Stimulated activated naive CD8-positive, alpha-beta T cell treated with anti-CD3 and anti-CD28 coated beads, Interleukin-15, Interleukin-2, amounts not matched to agents 100 ng/mL and 50 ng/mL, for 24 hours (primary cell): Measurements from ENCODE around the gene CCNJ.

Experiments
- H3K27ac Mint-ChIP-seq: one replicate; pipeline ENCODE4 v1.8.0; 2021; ENCODE audit warnings: mild to moderate bottlenecking, mixed read lengths
- H3K27me3 Mint-ChIP-seq: one replicate; pipeline ENCODE4 v1.8.0; 2021; ENCODE audit warnings: mixed read lengths
- H3K36me3 Mint-ChIP-seq: one replicate; pipeline ENCODE4 v1.8.0; 2021; ENCODE audit warnings: low read depth, mixed read lengths
- H3K4me1 Mint-ChIP-seq: one replicate; pipeline ENCODE4 v1.8.0; 2021; ENCODE audit warnings: low read depth, mixed read lengths
- H3K4me3 Mint-ChIP-seq: one replicate; pipeline ENCODE4 v1.8.0; 2021; ENCODE audit warnings: mild to moderate bottlenecking, mixed read lengths
- H3K9me3 Mint-ChIP-seq: one replicate; pipeline ENCODE4 v1.8.0; 2021; ENCODE audit warnings: mixed read lengths

Gene CCNJ

GRCh38 chr10:96089670-96090462 is 46.5 kb downstream of the CCNJ start:
- H3K27ac Mint-ChIP-seq: peak overlapping the region; percentile 97
- peaks cover 12% of the 10 kb centered on the region for H3K36me3 Mint-ChIP-seq
- peak overlapping the region; percentile 92 for H3K4me3 Mint-ChIP-seq
- H3K9me3 Mint-ChIP-seq: no peaks in the 10 kb centered on the region
- peaks cover 32% of the 10 kb centered on the region for H3K27me3 Mint-ChIP-seq
- peaks cover 13% of the 10 kb centered on the region for H3K4me1 Mint-ChIP-seq

- peaks cover 13% of the 10 kb centered on the region for H3K4me1 Mint-ChIP-seq
- no peaks in the 10 kb centered on the region for H3K9me3 Mint-ChIP-seq
- peaks cover 9% of the 10 kb centered on the region for H3K36me3 Mint-ChIP-seq
- peaks cover 38% of the 10 kb centered on the region for H3K27me3 Mint-ChIP-seq
- peak overlapping the region; percentile 97 for H3K27ac Mint-ChIP-seq
- H3K4me3 Mint-ChIP-seq: peak overlapping the region; percentile 92
These were observed 47.0 kb downstream of the CCNJ start for GRCh38 chr10:96090463-96090800.

GRCh38 chr10:96092999-96093767 is 49.8 kb downstream of the CCNJ start:
- H3K27ac Mint-ChIP-seq: no peak overlapping the region
- H3K4me1 Mint-ChIP-seq: peaks cover 13% of the 10 kb centered on the region
- peaks cover 60% of the 10 kb centered on the region for H3K27me3 Mint-ChIP-seq
- H3K9me3 Mint-ChIP-seq: no peaks in the 10 kb centered on the region
- H3K4me3 Mint-ChIP-seq: no peak overlapping the region
- peaks cover 9% of the 10 kb centered on the region for H3K36me3 Mint-ChIP-seq

- Mint-ChIP-seq H3K4me3 (no peak overlapping the region), H3K27me3 (peaks cover 64% of the 10 kb centered on the region), H3K36me3 (peaks cover 9% of the 10 kb centered on the region), H3K27ac (no peak overlapping the region), H3K4me1 (peaks cover 12% of the 10 kb centered on the region), H3K9me3 (no peaks in the 10 kb centered on the region)
These were observed 50.6 kb downstream of the CCNJ start for GRCh38 chr10:96093948-96094347.

- Mint-ChIP-seq H3K27me3 (peaks cover 85% of the 10 kb centered on the region), H3K4me1 (no peaks in the 10 kb centered on the region), H3K27ac (no peak overlapping the region), H3K9me3 (no peaks in the 10 kb centered on the region), H3K4me3 (no peak overlapping the region), H3K36me3 (peaks cover 3% of the 10 kb centered on the region)
These were observed 53.6 kb downstream of the CCNJ start for GRCh38 chr10:96096958-96097357.

- H3K27me3 Mint-ChIP-seq: peaks cover 82% of the 10 kb centered on the region
- no peak overlapping the region for H3K27ac Mint-ChIP-seq
- no peaks in the 10 kb centered on the region for H3K4me1 Mint-ChIP-seq
These were observed 54.5 kb downstream of the CCNJ start for GRCh38 chr10:96097865-96098264.

GRCh38 chr10:96107623-96108038 is 64.2 kb downstream of the CCNJ start:
- H3K27me3 Mint-ChIP-seq: peaks cover 77% of the 10 kb centered on the region
- H3K36me3 Mint-ChIP-seq: peaks cover 9% of the 10 kb centered on the region
- no peaks in the 10 kb centered on the region for H3K4me1 Mint-ChIP-seq
- H3K9me3 Mint-ChIP-seq: peaks cover 8% of the 10 kb centered on the region
- no peak overlapping the region for H3K4me3 Mint-ChIP-seq
- no peak overlapping the region for H3K27ac Mint-ChIP-seq

More at GRCh38 chr10:96097865-96098264, 54.5 kb downstream of the CCNJ start:
- H3K9me3 Mint-ChIP-seq: no peaks in the 10 kb centered on the region
- no peak overlapping the region for H3K4me3 Mint-ChIP-seq
- H3K36me3 Mint-ChIP-seq: peaks cover 3% of the 10 kb centered on the region
